Peyer's patch (tissue), 4 donors: Measurements from ENCODE around the gene B3GALT5.

Source experiments
- CTCF ChIP-seq, 6 experiments: fragments of 450-650 bp in 4 of 6; fragments of 200-600 bp in 2 of 6; sonication (generic) in 1 of 6; IDR thresholded peaks; one replicate each; pipeline ENCODE4 v1.5.1; 2017 to 2019; ENCODE audit warnings: antibody characterized with exemption in 6 of 6, mild to moderate bottlenecking in 3 of 6, moderate library complexity in 1 of 6
- POLR2A ChIP-seq, 2 donors: fragments of 450-650 bp; IDR thresholded peaks; one replicate each; pipeline ENCODE4 v1.5.1; 2017; ENCODE audit warnings: antibody characterized with exemption in 2 of 2, mild to moderate bottlenecking in 2 of 2, moderate library complexity in 2 of 2

- TF ChIP-seq CTCF (IDR thresholded peaks at IDR 0.05) (no peak), POLR2A (IDR thresholded peaks at IDR 0.05) (no peak)
Measured at GRCh38 chr21:39696618-39697017, 83.9 kb downstream of the B3GALT5 start.
